Muscle of back (tissue), 11 donors: ENCODE results near the gene HCK. TPM values are rescaled to one million over a fixed set of nuclear protein-coding genes. Genes with fewer than 3 reads are reported as not detected.

Experiments used
- DNase-seq, 3 donors: peaks; one replicate each; pipeline versions ENCODE4 v3.0.0 to v3.0.0-alpha.2; 2013
- polyA plus RNA-seq, 10 donors: library from polyadenylated mRNA; unstranded; fragments of 120-200 nt; gene quantifications; one replicate each; pipeline ENCODE4 v1.2.1, GENCODE V29; 2013; ENCODE audit not compliant: insufficient read length in 10 of 10

HCK gene
- polyA plus RNA-seq, 10 donors: 3.4 to 5.7 (median 4.5) TPM

DNA sequence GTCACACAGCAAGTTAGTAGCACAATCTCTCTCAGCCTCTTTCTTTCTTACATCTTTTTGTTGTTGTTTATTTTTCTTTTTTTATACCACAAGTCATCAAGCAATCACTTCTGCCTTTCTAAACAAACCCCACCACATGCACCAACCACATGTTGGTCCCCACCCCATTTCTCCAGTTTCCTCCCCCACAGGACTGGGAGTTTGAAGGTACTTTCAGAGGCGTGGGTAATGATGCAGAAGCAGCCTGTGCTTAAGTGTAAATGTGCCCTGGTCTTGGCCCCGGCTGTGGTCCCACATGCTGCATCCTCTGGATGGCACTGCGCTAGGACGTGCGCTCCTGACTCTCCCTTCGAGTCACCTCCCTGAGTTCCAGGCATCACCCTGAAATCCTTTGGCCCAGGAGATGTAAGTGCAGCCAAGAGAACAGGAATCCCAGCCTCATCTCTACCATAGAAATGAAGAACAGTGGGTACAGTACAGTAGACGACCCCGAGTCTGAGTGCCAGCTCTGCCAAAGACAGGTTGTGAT lies 5.7 kb downstream of the HCK start:
- DNase-seq: no peak

DNA sequence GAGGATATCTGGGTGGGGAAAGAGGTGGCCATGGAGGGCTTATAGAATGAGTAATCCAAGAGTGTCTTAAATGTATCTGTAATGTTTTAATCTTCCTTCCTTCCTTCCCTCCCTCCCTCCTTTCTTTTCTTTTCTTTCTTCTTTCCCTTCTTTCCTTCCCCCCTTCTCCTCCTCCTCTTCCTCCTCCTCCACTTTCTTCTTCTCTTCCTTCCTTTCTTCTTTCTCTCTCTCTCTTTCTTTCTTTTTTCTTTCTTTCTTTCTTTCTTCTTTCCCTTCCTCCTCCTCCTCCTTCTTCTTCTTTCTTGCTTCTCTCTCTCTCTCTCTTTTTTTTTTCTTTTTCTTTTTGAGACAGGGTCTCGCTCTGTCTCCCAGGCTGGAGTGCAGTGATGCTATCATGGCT lies 7.1 kb downstream of the HCK start:
- DNase-seq: no peak

DNA sequence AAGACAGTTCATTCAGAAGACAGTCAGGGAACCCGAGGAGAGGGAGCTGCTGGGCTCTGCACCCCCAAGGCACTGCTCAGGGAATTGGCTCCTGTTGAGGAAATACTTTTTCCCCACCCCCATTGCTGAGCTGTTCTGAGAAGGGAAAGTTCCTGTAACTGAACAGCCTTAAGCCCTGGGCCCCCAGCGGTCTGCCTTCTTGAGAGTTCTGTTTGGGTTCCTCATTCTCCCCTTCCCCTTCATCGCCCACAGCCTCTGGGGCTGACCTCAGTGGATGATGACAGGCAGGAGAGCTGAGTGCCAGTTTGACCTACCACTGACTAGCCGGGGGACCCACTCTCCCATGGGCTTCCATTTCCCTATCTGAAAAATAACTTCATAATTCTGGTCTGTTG lies 10.7 kb downstream of the HCK start:
- DNase-seq: peak in 1 of 3 donors; percentile 44

DNA sequence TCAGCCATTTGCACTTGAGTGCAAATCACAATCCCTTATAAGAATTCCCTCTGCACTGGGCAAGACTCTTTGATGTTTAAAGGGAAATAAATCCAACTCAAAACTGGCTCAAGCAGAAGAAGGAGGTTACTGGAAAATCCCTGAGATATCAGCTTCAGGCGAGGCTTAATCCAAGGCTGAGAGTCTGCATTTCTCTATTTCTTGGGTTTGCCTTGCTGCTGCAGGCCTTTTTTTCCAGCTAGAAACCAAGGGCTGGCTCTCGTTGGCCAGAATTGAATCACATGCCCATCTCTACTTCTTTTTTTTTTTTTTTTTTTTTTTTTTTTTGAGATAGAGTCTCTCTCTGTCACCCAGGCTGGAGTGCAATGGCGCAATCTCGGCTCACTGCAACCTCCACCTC lies 11.7 kb downstream of the HCK start:
- no peak for DNase-seq

DNA sequence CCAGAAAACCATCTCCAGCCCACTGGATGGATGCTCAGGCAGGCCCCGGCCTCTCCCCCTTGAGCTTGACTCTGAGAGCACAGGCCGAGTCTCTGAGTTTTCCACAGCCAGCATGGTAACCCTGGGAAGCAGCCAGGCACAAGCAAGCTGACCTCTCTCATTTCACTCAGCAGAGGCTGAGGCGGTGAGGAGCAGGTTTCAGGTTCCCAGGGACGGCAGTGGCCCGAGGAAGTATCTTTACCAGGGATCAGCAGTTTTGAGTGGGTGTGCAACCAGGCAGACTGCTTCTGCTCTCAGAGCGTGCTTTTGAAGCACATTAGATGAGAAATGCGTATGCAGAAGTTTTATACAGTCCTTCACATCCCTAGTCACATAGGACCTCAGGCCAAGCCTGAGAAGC lies 12.6 kb downstream of the HCK start:
- DNase-seq: no peak

DNA sequence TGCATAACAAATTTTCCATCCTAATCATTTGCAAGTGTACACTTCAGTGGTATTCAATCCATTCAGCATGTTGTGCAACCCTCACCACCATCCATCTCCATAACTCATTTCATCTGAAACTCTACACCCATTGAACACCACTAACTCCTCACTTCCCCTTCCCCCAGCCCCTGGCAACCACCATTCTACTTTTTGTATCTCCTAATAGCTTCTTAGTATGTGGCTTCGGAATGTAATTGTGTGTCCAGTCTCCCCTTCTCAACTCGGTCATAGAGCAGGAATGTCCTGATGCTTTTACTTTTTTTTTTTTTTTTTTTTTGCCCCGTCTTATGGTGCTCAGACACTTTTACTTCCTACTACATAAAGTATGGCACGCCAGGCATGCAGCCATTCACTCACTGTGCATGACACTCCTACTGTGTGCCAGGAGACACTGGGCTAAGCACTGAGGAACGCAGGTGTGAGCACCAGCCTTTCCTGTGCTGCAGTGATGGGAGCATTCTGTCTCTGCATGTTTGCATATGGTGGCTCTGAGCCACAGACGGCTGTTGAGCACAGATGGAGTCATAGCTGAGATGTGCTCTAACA lies 15.3 kb downstream of the HCK start:
- peak in 1 of 3 donors; percentile 91 for DNase-seq

DNA sequence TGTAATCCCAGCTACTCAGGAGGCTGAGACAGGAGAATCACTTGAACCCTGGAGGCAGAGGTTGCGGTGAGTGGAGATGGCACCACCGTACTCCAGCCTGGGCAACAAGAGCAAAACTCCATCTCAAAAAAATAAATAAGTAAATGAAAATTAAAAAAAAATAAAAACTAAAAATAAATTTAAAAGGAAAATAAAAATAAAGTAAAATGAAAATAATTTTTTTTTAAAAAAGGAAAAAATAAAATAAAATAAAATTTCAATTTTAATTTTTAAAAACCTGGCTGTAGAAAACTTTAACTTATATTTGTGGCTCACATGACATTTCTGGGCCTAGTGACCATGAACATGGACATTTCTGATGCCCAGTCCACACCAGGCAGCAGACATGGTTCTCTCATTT lies 16.1 kb downstream of the HCK start:
- no peak for DNase-seq

DNA sequence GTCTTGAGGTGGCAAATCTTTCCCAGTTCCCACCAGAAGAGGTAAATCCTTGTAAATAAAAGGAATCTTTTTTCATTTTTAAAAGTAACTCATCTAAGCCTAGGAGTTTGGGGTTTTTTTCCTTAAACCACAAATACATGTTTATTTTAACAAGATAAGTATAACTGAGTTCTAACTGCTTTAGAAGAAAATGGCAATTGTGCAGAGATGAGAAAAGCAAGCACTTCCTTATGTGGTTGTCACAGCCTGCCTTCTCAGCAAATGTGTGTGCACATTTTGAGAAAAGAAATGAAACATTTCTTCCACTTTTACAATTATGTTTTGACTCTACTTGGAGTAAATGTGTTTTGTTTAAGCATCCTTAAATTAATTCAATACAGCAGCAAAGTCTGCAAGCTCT lies 17.7 kb downstream of the HCK start:
- DNase-seq: no peak

DNA sequence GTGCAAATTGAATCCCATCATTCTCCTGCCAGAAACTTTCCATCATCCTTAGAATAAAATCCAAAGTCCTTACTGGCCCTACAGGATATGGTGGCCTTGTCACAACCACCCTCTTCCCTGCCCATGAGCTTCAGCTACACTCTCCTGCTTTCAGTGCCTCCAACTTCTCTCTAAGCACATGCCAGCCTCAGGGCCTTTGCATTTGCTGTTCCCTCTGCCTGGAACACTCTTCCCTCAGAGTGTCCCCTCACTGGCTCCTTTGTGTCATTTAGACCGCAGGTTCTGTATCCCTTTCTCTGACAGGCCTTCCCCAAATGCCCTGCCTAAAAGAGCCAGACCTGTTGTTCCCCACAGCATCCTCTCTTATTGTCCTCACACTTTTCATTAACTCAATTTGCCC lies 18.2 kb downstream of the HCK start:
- DNase-seq: no peak

DNA sequence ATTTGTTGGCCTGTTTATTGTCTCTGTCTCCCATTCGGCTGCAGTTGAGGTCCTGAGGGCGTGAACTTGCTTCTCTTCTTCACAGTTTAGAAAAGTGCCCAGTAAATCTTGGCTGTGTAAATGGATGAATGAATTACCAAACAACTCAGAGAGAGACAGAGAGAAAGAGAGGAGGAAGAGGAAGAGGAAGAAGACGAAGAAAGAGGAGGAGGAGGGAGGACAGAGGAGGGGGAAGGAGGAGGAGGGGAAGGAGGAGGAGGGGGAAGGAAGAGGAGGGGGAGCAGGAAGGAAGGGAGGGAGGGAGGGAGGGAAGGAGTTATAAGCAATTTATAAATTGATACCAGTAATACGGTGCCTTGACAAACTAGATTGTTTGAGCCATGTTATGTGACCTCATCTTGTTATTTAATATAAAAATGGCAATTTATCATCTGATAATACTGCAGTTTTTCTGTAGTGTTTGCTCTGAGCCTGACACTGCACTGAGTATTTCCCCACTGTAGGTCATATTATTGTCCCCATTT lies 18.7 kb downstream of the HCK start:
- no peak for DNase-seq

DNA sequence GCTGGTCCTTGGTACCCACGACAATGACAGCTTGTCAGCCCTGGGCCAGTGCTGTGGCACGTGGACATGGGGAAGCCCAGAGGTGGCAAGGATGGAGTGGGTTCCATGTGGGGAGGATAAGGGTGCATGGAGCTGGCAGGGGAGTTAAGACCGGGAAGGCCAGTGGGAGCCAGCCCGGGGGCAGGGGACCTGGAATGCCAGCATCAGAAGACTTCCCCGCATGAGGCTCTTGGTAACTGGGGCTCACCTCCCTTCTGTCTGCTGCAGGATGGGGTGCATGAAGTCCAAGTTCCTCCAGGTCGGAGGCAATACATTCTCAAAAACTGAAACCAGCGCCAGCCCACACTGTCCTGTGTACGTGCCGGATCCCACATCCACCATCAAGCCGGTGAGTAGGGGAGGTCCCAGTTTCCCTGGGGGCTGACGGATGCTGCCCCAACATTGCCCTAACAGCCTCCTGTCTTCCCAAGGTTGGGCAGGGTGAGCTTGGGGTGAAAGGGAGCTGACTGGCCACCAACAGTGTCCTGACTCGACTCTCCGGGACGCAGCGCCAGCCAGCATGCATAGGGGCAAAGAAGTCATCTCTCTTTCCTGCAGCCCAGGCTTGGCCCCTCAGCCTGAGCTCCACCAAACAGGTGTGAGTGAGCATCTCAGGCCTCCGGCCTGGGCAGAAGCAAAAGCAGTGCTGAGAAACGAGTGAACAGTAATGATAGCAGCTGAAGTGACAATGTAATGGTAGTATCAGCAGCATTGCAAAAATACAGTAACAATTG lies 19.5 kb downstream of the HCK start:
- DNase-seq: no peak

DNA sequence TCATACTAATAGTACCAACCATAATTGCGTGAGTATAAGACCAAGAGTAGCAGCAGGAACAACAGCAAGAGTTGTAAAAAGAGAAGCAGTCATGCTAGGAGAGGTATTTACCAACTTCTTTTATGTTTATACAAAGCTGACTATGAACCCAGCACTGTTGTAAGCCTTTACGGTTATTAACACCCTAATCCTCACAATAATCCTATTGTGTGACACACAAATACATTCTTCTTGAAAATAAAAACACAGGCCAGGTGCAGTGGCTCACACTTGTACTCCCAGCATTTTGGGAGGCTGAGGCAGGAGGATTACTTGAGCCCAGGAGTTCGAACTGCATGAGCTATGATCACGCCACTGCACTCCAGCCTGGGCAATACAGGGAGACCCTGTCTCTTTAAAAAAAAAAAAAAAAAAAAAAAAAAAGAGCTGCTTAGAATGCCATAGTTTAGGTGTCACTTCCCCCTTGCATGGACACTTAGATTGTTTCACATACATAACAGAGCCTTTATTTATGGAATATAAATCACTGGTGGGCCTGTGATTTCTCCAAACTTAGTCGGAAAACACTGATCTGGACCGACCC lies 20.2 kb downstream of the HCK start:
- DNase-seq: no peak

DNA sequence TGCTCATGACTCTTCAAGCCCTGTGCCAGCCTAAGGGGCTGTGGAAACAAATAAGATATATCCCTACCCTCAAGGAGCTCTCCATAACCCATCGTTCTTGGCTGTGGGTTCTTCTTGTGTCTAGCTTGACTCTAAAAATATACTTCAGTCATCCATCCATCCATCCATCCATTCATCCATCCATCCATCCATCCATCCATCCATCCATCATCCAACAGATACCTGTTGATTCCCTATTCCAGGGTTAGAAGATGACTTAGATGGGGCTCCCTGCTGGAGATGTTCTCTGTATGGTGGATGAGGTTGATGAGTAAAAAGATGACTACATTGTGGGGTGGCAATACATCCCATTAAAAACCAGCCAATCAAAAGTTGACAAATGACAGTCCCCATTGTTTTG lies 23.5 kb downstream of the HCK start:
- DNase-seq: no peak

DNA sequence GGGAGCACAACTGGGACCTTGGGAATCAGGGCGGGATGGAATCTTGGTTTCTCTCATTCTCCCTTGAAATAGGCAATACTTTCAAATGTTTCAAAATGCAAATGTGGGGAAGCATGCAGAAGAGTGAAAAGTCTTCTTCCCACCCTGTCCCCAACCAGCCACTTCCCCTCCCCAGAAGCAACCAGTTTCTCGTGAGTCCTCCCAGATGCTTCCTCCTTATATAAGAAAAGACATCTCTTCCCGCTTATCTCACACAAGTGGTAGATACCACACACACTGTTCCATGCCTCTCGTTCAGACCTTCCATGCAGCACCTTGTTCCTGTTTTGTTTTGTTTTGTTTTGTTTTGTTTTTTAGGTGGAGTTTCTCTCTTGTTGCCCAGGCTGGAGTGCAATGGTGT lies 25.1 kb downstream of the HCK start:
- DNase-seq: no peak

DNA sequence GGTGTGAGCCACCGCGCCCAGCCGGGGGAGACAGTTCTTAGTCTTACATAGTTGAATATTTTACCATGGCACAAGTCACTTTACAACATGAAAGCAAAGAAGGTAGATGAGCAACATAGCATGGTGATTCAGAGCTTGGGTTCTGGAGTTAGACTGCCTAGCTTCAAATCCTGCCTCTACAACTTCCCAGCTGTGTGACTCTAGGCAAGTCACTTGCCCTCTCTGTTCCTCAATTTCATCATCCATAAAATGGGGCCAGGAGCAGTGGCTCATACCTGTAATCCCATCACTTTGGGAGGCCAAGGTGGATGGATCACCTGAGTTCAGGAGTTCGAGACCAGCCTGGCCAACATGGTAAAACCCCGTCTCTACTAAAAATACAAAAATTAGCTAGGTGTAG lies 26.3 kb downstream of the HCK start:
- DNase-seq: no peak

DNA sequence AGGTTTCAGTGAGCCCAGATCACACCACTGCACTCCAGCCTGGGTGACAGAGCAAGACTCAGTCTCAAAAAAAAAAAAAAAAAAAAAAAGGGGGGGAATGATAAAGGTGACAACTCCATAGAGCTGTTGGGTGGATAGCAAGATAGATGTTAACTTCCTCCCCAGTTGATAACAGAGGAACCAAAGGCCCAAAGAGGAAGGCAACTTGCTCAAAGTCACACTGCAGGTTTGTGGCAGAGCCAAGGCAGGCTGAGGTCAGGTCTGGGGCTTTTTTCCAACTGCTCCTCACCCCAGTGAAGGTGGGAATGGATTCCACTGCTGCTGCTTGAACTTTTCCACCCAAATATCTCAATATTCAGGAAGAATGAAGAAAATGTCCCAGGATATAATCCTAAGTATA lies 26.7 kb downstream of the HCK start:
- DNase-seq: no peak

DNA sequence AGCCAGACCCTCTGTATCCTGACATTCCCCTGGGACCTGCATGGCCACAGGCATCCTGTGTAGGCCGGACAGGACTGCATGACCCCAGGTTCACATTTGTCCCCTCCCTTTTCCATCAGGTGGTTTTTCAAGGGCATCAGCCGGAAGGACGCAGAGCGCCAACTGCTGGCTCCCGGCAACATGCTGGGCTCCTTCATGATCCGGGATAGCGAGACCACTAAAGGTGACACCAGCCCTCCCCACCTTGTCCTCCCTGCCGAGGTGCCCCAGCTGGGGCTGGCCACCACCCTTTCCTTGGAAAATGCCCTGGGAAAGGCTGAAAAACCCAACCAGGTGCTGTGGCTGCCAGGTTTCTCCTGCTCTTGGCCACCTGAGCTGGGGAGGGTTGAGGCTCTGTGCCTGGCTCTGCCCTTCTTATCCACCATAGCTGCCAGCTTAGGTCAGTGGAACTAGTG lies 27.6 kb downstream of the HCK start:
- no peak for DNase-seq

DNA sequence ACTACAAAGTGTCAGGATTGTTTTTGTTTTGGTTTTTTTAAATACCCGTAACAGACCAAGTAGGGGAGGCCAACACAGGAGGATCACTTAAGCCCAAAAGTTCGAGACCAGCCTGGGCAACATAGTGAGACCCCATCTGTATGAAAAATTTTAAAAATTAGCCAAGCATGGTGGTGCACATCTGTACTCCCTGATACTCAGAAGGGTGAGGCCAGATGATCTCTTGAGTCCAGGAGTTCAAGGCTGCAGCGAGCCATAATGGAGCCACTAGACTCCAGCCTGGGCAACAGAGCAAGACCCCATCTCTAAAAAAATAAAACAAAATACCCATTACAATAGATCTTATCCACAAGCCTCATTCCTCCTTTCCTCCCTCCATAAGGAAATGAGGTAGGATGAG lies 28.7 kb downstream of the HCK start:
- no peak for DNase-seq

DNA sequence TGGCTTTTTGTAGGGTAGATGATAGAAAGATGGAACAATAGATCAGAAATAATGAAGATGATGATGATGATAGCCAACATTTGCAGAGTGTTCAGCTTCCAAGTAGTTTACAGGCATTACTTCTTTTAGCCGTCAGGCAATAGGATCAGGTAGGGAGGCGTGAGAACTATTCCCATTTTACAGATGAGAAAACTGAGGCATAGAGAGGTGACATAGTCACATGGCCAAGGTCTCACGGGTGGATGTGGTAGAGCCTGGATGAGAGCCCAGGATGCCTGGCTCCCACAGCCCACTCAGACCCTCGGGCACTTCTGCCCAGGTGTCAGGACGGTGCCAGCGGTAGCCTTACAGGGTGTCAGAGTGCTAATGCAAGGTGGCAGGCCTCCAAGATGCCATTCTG lies 31.4 kb downstream of the HCK start:
- DNase-seq: no peak

DNA sequence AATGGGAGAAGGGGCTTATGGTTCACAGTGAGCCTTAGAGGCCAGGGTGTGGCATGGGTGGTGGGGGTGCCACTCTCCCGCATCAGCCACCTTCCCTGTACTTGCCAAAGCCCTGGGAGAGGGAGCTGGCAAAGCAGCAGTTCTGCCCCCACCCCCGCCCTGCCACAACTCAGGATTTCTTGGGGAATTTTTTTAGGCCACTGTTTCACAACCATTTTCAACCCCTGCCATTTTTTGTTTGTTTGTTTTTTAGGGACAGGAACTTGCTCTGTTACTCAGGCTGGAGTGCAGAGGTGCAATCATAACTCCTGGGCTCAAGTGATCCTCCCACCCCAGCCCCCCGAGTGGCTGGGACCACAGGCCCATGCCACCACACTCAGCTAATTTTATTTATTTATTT lies 35.0 kb downstream of the HCK start:
- no peak for DNase-seq

DNA sequence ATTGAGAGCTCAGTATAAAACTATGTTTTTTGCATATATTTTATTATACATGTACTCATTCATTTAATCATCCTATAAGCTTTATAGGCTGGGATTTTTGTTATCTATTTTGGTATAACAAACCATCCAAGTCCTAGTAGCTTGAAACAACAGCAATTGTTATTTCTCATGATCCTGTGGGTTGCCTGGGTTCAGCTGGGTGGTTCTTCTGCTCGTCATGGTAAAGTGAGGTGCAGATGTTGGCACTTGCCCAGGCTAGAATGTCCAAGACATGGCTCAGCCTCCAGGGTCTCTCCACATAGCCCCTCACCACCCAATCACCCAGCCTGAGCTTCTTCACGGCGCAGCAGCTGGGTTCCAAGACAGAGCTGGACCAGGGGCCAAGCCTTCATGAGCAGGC lies 36.7 kb downstream of the HCK start:
- DNase-seq: no peak

DNA sequence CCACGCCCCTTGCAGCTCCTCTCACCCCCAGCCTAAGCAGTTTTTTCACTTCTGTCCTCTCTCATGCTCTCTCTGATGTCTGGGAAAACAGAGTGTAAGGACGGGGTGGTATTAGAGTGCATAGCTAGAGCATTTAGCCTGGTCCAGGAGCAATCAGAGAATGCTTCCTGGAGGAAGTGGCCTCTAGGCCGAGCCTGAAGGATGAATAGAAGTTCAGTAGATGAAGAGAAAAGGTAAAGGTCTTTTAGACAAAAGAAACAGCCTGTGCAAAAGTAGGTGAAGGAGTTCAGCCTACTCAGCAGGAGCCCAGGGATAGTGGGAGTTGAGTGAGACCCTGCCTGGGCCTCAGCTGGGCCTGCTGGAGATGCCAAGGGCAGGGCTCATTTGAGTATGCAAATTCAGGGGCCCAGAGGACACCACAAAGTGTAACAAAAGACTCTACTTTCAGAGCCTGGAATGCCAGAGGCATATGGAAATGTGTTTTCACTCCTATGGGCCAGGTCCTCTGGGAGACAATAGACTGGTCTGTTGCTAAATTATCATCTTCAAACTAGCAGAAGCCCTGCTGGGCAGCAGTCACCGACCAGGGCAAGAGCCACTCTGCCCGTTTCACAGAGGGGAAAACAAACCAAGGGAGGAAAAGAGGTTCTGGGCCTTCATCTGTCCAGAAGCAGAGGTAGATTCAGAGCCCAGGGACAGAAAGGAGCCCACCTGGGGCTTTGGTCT lies 37.8 kb downstream of the HCK start:
- no peak for DNase-seq
